GM21423 (cell line): Measurements from ENCODE around the gene COL26A1.
"Not testable (repeated sequence)": the region's sequence is repeated elsewhere in the genome, so short reads cannot be mapped to it uniquely, and the experiment has no call there.

Source experiments
- ATAC-seq: cut with Tn5 transposase; IDR thresholded peaks from one replicate; pipeline ENCODE4 v1.9.1; 2021; ENCODE audit warnings: mild to moderate bottlenecking, moderate library complexity; ENCODE audit not compliant: unreplicated experiment

COL26A1 gene

DNA sequence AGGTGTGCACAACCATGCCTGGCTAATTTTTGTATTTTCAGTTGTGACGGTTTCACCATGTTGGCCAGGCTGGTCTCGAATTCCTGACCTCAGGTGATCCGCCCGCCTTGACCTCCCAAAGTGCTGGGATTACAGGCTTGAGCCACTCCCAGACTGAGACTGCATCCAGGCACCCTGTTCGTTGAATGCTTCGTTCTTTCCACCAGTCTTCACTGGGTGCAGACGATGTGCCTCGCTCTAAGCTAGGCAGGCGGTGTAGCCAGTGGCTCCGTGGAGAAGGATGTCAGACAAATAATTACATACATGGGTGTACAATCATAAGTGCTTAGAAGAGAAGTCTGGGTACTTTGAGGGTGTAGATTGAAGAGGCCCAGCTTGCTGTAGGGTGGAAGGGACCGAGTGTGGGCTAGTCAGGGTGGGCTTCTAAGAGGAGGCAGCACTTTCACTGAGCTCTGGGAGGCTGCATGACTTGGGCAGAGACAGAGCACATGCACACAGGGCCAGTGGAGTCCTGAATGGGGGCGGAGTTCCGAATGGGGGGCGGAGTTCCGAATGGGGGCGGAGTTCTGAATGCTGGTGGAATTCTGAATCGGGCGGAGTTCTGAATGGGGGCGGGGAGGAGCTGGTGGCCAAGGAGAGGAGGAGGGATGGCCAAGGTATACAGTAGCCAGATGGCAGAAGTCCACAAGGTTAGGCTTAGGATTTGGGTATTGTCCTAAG lies 74.3 kb downstream of the COL26A1 start:
- ATAC-seq, result no peak

- no peak for ATAC-seq
Observed at GRCh38 chr7:101441890-101442289, 79.2 kb downstream of the COL26A1 start.

- no peak for ATAC-seq
Observed at GRCh38 chr7:101442426-101443070, 79.9 kb downstream of the COL26A1 start.

DNA sequence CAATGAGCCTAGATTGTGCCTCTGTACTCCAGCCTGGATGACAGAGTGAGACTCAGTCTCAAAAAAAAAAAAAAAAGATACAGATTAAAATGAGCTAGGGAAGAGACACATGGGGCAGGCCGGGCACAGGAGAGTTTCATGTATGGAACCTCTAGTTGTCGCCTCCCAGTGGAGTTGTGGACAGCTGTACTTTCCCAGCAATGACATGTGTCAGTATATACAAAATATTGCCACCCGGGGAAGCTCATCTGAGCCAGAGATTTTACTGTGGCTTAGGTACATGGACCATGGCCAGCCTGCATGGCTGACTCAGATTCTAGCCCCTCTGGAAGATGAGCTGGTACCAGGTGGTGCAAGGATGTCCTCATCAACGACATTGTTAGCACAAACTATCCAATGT lies 87.4 kb downstream of the COL26A1 start:
- ATAC-seq, result no peak

DNA sequence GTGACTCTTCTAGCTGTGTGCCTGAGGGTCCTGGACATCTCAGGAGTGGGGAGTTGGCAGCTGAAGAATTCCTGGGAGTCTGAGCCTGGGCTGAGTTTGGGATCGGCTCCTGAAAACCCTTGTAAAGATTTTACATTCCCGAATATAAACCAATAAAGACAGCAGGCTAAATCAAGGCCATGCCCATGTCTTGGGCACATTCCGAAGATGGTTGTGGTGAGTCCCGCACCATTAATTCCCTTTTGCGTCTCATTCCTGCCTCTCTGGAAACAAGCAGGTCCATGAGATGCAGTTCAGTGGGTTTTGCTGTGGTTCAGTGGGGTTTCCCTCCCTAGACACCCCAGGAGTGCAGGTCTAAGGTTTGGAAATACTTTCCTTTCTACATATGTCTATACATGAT lies 90.9 kb downstream of the COL26A1 start:
- no peak for ATAC-seq

DNA sequence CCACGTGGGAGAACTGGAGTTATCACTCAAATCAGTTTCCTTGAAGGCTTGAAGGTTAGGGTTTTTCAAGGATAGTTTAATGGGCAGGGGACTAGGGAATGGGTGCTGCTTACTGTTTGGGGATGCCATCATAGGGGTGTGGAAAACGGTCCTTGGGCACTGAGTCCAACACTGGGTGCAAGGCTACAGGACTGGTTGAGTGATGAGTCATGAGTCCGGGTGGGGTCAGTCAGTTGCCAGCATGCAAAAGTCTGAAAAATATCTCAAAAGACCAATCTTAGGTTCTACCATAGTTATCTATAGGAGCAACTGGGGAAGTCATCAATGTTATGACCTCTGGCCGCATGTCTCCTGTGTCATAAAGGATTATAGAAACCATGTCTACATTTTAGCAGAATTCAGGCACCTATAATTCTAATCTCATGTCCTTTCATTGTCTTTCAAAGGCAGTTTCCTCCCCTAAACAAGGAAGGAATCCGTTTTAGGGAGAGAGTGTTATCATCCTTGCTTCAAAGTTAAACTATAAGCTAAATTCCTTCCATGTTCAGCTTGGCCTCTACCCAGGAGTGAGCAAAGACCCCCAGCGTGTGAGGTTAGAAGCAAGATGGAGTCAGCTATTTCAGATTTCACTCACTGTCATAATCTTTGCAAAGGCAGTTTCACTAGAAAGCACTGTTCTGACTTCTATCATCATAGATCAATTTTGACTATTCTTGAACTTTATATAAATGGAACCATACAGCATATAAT lies 94.5 kb downstream of the COL26A1 start:
- no peak for ATAC-seq

DNA sequence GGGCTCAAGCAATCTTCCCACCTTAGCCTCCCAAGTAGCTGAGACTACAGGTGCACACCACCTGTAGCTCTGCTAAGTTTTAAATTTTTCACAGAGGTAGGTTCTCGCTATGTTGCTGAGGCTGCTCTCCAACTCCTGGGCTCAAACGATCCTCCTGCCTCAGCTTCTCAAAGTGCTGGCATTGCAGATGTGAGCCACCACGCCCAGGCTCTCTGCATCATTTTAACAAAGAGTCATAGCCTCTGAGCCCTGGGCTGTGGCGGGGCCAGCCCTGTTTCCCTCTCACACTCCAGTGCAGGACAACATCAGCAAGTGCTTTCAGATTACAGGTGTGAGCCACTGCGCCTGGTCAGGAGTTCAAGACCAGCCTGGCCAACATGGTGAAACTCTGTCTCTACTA lies 102.5 kb downstream of the COL26A1 start:
- ATAC-seq, result no peak

DNA sequence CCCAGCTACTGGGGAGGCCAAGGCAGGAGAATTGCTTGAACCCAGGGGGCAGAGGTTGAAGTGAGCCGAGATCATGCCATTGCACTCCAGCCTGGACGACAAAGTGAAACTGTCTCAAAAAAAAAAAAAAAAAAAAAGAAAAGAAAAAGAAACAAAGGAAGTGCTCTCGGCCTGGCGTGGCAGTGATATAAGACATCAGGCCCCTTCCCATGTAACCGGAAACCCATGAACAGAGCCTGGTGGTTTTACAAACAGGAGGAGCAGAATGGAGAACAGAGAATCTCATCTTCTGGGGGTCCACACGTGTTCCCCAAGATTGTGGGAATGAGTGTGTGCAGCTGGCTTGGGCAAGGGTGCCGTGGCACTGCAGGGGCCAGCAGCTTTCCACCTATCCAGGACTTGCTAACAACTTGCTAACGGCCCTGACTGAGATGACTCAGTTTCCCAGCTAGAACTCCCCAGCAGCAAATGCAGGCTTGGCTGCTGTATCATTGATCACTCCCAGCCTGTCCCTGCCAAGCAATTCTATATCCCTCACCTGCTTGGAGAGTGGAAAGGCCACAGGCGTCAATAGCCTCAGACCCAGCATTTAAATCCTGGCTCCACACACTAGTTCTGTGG lies 103.0 kb downstream of the COL26A1 start:
- ATAC-seq, result no peak

GRCh38 chr7:101466871-101467270 lies 104.2 kb downstream of the COL26A1 start:
- ATAC-seq, result no peak

GRCh38 chr7:101468546-101469275 lies 106.0 kb downstream of the COL26A1 start:
- ATAC-seq, result no peak

DNA sequence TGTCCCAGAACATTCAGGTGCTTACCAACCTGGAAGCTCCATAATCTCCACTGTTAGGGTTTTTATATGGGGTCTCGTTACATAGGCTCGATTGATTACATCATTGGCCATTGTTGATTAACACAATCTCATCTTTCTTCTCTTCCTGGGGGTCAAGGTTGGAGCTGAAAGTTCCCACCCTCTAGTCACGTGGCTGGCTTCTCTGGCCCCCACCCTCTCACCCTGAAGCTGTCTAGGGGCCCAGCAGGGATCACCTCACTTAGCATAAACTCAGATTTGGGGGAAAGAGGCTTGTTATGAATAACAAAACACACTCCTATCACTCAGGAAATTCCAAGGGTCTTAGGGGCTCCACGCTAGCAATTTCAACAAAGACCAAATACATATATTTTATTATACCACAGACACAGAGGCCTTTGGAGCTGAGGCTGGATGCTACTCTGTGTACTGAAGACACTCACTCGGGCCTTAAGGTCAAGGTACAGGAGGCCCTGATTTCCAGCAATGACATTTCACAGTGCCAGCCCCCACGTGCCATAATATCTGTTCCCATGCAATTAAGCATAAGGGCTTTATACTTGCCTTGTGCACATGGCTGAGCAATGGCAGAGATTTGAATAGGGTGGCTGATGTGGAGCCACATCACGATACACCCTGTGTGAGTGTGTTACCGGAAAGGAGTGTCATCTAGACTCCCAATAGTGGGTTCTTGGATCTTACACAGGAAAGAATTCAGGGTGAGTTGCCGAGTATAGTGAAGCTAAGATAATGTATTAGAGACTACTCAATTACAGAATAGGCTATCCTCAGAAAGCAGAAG lies 108.2 kb downstream of the COL26A1 start:
- ATAC-seq, result no peak

DNA sequence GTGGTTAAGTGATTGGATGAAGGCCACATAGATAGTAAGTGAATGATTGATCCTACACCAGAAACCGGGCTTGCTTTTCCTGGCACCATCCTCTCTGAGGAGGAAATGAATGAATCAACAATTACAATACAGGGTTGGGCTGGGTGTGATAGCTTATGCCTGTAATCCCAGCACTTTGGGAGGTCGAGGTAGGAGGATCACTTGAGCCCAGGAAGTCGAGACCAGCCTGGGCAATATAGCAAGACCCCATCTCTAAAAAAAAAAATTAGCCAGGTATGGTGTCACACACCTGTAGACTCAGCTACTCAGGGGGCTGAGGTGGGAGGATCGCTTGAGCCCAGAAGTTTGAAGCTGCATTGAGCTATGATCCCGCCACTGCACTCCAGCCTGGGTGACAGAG lies 111.5 kb downstream of the COL26A1 start:
- no peak for ATAC-seq

DNA sequence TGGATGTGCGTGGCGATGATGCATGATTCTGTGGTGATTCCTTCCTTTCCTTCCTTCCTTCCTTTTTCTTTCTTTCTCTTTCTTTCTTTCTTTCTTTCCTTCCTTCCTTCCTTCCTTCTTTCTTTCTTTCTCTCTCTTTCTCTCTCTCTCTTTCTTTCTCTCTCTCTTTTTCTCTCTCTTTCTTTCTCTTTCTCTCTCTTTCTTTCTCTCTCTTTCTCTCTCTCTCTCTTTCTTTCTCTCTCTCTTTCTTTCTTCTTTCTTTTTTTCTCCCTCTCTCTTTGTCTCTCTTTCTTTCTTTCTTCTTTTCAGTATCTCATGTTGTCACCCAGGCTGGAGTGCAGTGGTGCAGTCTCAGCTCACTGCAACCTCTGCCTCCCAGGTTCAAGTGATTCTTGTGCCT lies 113.0 kb downstream of the COL26A1 start:
- not testable (repeated sequence) for ATAC-seq

GRCh38 chr7:101479217-101479616 lies 116.5 kb downstream of the COL26A1 start:
- no peak for ATAC-seq

GRCh38 chr7:101486056-101486432 lies 123.4 kb downstream of the COL26A1 start:
- not testable (repeated sequence) for ATAC-seq

DNA sequence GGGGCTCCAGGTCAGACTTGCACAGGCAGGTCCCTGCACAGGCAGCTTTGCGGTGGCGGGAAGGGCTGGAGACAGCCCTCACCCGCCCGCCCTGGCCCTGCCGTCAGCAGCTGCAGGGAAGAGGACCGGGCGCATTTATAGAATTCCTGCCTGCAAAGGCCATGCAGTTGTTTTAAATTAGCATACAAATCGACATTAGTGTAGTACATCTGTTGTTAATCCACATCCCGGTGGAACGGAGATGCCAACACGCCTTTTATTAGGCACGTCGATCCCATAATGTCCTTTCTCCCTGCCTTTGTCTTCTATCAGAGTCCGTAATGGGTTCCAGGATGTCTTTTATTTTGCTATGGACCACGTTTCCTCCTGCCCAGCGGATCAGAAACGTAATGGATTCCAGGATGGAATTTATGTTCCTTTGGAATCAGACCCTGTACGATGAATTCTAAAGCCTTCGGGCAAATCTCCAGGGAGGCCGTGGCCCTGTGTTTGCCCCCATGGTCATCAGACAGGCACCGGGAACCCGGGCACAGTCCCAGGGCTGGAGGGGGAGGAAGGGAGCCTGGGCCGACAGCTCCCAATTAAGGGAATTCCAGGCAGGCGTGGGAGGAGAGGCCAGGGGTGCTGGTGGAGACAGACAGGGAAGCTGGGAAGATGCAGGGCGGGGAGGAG lies 123.9 kb downstream of the COL26A1 start:
- no peak for ATAC-seq

- ATAC-seq, result no peak
Observed at GRCh38 chr7:101487105-101487458, 124.4 kb downstream of the COL26A1 start.

GRCh38 chr7:101487753-101488152 lies 125.1 kb downstream of the COL26A1 start:
- ATAC-seq, result no peak

DNA sequence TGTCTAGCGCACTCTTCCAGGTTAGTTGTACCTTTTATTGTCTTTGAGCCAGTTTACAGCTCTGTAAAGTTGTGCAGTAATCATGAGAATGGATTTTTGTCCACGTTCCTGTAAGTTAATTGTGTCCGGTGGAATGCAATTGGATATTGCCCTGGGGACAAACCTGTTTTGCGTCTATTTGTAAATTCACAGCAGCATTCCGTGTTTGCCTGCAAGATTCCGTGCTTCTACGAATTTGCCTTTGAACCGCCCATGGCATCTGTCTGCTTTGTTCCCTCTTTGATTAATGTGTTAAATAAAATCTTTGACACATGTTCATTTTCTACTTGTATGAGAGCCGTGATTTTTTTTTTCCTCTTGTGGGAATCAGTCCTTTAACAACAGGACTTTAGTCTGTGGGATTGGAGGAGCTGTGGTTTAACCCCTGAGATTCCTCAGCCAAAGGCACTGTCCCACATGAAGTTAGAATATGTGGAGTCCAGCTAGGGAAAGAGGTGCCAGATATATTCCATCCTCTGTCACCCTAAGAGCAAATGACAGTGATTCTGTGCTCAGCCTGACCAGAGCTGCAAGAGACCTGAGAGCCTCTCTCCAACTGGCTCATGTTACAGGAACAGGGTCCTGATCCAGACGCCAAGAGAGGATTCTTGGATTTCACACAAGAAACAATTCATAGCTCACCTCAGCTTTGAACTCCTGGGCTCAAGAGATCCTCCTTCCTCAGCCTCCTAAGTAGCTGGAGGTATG lies 126.3 kb downstream of the COL26A1 start:
- ATAC-seq, result no peak
